Measurements from ENCODE around the gene PRLR. TPM values are rescaled to one million over a fixed set of nuclear protein-coding genes. Genes with fewer than 3 reads are reported as not detected.

Gene PRLR
- total RNA-seq, 3 donors from 2014 or later (not counting 1 experiment from before 2014, with no cell fraction given) = 0.05 to 0.16 (median 0.09) TPM

DNA sequence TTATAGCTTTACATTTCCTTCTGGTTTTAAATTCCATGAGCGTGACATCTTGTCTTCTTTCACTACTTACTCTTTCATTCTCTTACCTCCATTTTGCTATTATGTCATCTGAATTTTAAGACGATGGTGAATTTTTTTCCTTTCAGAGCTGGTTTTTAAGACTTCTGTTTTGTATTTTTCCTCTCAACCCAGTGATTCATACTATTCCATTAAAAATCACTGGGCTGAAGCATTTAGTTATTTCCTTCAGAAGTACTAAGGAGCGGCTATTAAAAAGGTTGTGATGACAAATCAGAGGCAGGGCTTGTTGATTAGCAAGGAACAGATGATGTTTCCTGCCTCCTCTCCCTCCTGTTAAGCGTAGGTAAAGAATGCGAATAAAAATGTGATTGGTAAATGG is 199.0 kb downstream of the PRLR start:
- no peaks in the 10 kb centered on the region for H3K27me3 ChIP-seq (ENCODE audit: control insufficient read depth, insufficient read depth, low read length)
- H3K4me1 ChIP-seq (ENCODE audit: control insufficient read depth, insufficient read depth, low read length) = no peaks in the 10 kb centered on the region
- H3K4me1 Mint-ChIP-seq = no peaks in the 10 kb centered on the region
- no peaks in the 10 kb centered on the region for H3K36me3 ChIP-seq (ENCODE audit: control insufficient read depth, insufficient read depth, low read length)
- H3K27ac ChIP-seq (ENCODE audit: low read length) = no peak overlapping the region
- intact Hi-C loops (cut with micrococcal nuclease) = no loop called here
- TF ChIP-seq, protein P1, sequence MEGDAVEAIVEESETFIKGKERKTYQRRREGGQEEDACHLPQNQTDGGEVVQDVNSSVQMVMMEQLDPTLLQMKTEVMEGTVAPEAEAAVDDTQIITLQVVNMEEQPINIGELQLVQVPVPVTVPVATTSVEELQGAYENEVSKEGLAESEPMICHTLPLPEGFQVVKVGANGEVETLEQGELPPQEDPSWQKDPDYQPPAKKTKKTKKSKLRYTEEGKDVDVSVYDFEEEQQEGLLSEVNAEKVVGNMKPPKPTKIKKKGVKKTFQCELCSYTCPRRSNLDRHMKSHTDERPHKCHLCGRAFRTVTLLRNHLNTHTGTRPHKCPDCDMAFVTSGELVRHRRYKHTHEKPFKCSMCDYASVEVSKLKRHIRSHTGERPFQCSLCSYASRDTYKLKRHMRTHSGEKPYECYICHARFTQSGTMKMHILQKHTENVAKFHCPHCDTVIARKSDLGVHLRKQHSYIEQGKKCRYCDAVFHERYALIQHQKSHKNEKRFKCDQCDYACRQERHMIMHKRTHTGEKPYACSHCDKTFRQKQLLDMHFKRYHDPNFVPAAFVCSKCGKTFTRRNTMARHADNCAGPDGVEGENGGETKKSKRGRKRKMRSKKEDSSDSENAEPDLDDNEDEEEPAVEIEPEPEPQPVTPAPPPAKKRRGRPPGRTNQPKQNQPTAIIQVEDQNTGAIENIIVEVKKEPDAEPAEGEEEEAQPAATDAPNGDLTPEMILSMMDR (IDR thresholded peaks at IDR 0.05) = no peak
- no peak overlapping the region for H3K4me3 Mint-ChIP-seq
- H3K9me3 Mint-ChIP-seq = no peaks in the 10 kb centered on the region
- H3K9me3 ChIP-seq (ENCODE audit: control insufficient read depth, insufficient read depth, low read length) = no peaks in the 10 kb centered on the region
- no peak overlapping the region for H3K27ac Mint-ChIP-seq
- WGBS (ENCODE audit: insufficient coverage) = 75% methylated on average over 3 of the region's 5 CpGs
- no peaks in the 10 kb centered on the region for H3K36me3 Mint-ChIP-seq
- DNase-seq (no peak), ATAC-seq (no peak)
- no peak overlapping the region for H3K4me3 ChIP-seq (ENCODE audit: low read length)
- H3K27me3 Mint-ChIP-seq (ENCODE audit: low read depth in 2 of 2) = peaks cover 2 to 8% of the 10 kb centered on the region in 2 donors

DNA sequence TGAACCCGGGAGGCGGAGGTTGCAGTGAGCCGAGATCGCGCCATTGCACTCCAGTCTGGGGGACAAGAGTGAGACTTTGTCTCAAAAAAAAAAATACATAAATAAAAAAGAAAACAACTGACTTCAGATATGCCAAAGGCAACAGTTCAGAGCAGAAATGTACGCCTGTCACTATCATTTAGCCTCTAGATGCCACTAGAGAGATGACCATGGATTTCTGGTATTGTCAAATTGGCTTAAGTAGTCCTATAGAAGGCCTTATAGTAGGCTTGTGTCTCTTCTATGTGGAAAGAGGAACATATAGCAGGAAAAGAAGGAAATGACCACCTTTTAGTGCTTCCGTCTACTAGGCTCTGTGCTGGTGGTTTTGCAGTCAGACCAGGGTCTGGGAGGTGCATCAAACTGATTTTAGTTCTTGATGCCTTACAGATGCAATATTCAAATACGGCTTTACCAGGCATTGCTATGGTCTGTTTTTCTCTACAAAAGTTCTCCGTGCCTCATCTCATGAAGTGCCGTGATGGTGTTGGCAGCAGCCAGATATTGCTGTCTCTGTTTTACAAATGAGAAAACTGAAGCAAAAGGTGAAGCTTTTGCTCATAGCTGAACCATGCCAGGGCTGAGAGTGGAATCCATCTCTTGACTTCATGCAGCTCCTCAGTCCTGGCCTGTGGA is 199.7 kb downstream of the PRLR start:
- Histone ChIP-seq H3K27ac (ENCODE audit: low read length) (no peak overlapping the region), H3K9me3 (ENCODE audit: control insufficient read depth, insufficient read depth, low read length) (no peaks in the 10 kb centered on the region), H3K4me3 (ENCODE audit: low read length) (no peak overlapping the region), H3K36me3 (ENCODE audit: control insufficient read depth, insufficient read depth, low read length) (no peaks in the 10 kb centered on the region), H3K27me3 (ENCODE audit: control insufficient read depth, insufficient read depth, low read length) (no peaks in the 10 kb centered on the region), H3K4me1 (ENCODE audit: control insufficient read depth, insufficient read depth, low read length) (no peaks in the 10 kb centered on the region)
- no peaks in the 10 kb centered on the region for H3K36me3 Mint-ChIP-seq
- H3K27me3 Mint-ChIP-seq (ENCODE audit: low read depth in 2 of 2) = peaks cover 0 to 11% of the 10 kb centered on the region in 2 donors
- H3K27ac Mint-ChIP-seq = no peak overlapping the region
- H3K9me3 Mint-ChIP-seq = no peaks in the 10 kb centered on the region
- H3K4me1 Mint-ChIP-seq = no peaks in the 10 kb centered on the region
- 72% methylated on average over 10 of the region's 10 CpGs for WGBS (ENCODE audit: insufficient coverage)
- H3K4me3 Mint-ChIP-seq = no peak overlapping the region
- intact Hi-C loops (cut with micrococcal nuclease) = no loop called here
- ATAC-seq (no peak), DNase-seq (no peak)
- TF ChIP-seq, protein P1 (IDR thresholded peaks at IDR 0.05) = no peak

DNA sequence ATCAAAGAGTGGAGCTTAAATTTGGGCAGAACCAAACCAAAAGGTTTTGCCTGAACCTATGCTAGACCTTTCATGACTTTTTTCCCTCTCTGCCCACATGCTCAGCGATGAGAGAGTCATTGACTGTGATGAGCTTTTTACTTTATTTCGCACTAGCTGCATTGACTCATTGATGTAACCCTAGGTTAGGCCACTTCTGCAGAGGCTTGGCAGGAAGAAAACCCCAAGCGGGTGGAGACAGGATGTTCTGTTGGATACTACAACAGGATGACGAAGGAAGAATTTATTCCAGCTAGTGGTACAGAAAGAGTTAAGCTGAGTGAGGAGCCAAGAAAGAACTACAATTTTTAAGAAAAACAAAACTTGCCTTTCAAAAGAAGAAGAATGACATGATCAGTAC is 201.0 kb downstream of the PRLR start:
- no peak for ATAC-seq
- no peak overlapping the region for H3K27ac ChIP-seq (ENCODE audit: low read length)
- Mint-ChIP-seq H3K4me3 (no peak overlapping the region), H3K27me3 (ENCODE audit: low read depth in 2 of 2) (peaks cover 0 to 12% of the 10 kb centered on the region in 2 donors), H3K9me3 (no peaks in the 10 kb centered on the region), H3K36me3 (no peaks in the 10 kb centered on the region), H3K27ac (no peak overlapping the region), H3K4me1 (no peaks in the 10 kb centered on the region)
- TF ChIP-seq, protein P1 (IDR thresholded peaks at IDR 0.05) = no peak
- no peaks in the 10 kb centered on the region for H3K9me3 ChIP-seq (ENCODE audit: control insufficient read depth, insufficient read depth, low read length)
- no peak overlapping the region for H3K4me3 ChIP-seq (ENCODE audit: low read length)
- DNase-seq = no peak
- no peaks in the 10 kb centered on the region for H3K4me1 ChIP-seq (ENCODE audit: control insufficient read depth, insufficient read depth, low read length)
- intact Hi-C loops (cut with micrococcal nuclease) = no loop called here
- no peaks in the 10 kb centered on the region for H3K36me3 ChIP-seq (ENCODE audit: control insufficient read depth, insufficient read depth, low read length)
- H3K27me3 ChIP-seq (ENCODE audit: control insufficient read depth, insufficient read depth, low read length) = no peaks in the 10 kb centered on the region
- 62% methylated on average over 3 of the region's 4 CpGs for WGBS (ENCODE audit: insufficient coverage)

DNA sequence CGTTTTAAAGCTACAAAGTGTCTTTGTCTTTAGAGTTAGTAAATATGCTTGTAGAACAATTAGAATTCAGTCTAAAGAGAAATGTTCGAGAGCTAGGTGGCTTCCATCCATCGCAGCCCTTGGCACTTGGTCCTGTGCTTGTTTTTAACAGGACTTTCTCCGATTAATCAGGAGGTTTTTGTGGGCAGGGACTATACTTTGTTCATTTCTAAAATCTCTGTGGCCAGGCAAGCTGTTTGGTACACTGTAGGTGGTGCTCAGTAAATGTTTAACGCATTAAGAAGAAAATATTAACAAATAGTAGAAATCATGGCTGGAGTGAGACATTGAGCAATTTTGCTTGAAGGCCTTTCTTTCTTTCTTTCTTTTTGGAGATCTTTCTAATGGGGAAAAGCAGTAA is 203.3 kb downstream of the PRLR start:
- Histone ChIP-seq H3K27me3 (ENCODE audit: control insufficient read depth, insufficient read depth, low read length) (no peaks in the 10 kb centered on the region), H3K27ac (ENCODE audit: low read length) (no peak overlapping the region), H3K4me1 (ENCODE audit: control insufficient read depth, insufficient read depth, low read length) (no peaks in the 10 kb centered on the region), H3K36me3 (ENCODE audit: control insufficient read depth, insufficient read depth, low read length) (no peaks in the 10 kb centered on the region), H3K9me3 (ENCODE audit: control insufficient read depth, insufficient read depth, low read length) (no peaks in the 10 kb centered on the region), H3K4me3 (ENCODE audit: low read length) (no peak overlapping the region)
- DNase-seq (no peak), ATAC-seq (no peak)
- H3K27ac Mint-ChIP-seq = no peak overlapping the region
- peaks cover 0 to 9% of the 10 kb centered on the region in 2 donors for H3K27me3 Mint-ChIP-seq (ENCODE audit: low read depth in 2 of 2)
- no peaks in the 10 kb centered on the region for H3K36me3 Mint-ChIP-seq
- TF ChIP-seq, protein P1 (IDR thresholded peaks at IDR 0.05) = no peak
- WGBS (ENCODE audit: insufficient coverage) = 88% methylated on average over 5 of the region's 5 CpGs
- intact Hi-C loops (cut with micrococcal nuclease) = no loop called here
- no peaks in the 10 kb centered on the region for H3K4me1 Mint-ChIP-seq
- no peak overlapping the region for H3K4me3 Mint-ChIP-seq
- H3K9me3 Mint-ChIP-seq = no peaks in the 10 kb centered on the region

Data from natural killer cell (primary cell).